EL (cell line): ENCODE results near the gene GLI3.

Source experiments
- DNase-seq: peaks from one replicate; pipeline ENCODE4 v3.0.0-alpha.2; 2016

Gene GLI3

DNA sequence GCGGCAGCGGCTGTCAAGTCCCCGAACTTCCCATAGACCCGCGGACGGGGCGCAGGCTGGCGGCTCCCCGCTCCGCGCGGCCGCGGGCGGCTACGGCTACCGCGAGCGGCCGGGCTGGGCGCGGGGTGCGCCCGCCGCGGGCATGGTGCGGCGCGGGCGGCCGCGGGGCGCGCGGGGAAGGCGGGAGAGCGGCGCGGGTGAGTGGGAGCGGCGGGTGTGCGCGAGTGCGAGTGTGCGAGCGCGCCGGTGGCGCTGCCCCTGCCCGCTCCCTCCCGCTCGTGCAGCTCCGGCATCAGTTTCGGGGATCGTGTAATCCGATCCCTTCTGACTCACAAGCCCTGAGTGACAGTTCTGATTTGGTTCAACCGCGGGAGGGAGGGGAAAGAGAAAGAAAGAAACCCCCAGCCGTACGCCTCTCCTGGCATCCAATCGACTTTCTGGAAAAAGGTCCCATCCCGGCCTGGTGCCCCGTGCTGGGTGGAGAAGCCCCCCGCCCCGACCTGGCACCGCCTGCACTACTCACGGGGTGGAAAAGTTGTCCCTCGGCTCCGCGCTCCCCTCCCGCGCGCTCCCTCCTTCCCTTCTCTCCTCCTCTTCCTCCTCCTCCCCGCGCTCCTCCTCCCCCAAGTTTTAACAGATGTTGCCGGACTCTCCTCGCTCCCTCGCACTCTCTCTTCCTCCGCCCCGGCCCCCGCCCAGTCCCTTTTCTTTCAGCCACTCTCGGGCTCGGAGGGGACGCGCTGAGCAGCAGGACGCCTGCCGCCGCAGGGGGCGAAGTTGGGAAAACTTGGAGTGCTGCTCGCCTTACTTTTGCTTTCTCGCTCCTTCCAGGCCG lies at the start of gene GLI3:
Gene GLI3, minus strand, starts transcription at position 234 of the 835 bp plus-strand sequence. CDS start 13,956 bp downstream, outside the sequence.
- peak; percentile 95 for DNase-seq

- no peak for DNase-seq
Measured at GRCh38 chr7:42285383-42285824, 48.4 kb upstream of the GLI3 start.

- DNase-seq = no peak
Measured at GRCh38 chr7:42283553-42283952, 46.5 kb upstream of the GLI3 start.

GRCh38 chr7:42278344-42278743 lies 41.3 kb upstream of the GLI3 start:
- no peak for DNase-seq

DNA sequence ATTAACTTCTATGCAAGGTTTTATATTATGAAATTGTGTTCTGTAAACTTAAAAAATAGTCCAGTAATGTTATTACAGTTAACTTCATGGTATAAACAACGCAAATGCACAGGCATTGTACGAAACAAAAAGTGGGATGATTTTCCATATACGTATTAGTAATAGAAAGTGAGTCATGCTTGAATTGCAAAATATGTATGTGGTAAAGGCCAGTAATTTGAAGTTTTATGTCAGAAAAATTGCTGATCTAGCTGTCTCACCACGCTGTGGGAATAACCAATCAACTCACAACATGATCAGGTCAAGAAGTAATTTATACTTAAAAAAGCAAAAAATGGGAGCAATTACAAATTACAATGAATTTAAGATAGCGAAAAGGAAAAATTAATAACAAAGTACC lies 37.0 kb upstream of the GLI3 start:
- DNase-seq = peak; percentile 50

DNA sequence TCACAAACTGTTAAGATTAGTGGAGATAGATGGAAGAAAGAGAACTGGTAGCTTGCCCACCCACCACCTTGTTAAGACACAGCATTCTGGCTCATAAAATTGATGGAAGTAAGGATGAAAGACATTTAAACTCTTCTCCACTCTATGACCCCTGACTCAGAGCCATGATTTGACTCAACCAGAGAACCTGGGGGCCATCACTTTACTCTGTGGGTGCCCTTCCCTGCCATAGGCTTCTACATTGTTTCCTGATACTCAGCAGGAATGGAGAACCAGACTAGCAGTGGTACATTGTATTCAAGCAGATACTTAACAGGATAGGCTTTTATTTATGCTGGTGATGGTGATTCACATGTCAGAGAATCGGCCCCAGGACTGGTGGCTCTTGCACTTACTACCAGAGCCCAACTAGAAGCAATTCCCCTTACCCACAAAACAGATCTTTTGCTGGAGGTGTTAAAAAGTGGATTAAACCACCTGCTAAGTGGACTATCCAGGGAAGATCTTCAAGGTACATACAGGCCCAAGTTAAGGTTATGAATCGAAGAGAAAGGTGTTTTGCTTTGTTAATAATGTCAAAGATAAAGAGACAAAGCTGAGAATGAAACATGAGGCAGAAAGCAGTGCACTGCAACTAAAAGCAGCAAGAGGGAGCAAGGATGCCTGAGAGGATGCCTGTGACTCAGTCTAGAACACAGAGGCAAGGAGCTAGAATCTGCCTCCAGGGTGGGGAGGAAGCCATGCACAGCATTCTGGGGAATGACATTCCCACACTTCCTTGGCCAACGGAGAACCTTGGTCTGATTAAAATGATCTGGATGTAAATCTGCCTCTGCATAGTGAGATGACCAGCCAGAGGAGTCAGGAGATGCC lies 36.0 kb upstream of the GLI3 start:
- peak; percentile 79 for DNase-seq

GRCh38 chr7:42269161-42269560 lies 32.2 kb upstream of the GLI3 start:
- no peak for DNase-seq

DNA sequence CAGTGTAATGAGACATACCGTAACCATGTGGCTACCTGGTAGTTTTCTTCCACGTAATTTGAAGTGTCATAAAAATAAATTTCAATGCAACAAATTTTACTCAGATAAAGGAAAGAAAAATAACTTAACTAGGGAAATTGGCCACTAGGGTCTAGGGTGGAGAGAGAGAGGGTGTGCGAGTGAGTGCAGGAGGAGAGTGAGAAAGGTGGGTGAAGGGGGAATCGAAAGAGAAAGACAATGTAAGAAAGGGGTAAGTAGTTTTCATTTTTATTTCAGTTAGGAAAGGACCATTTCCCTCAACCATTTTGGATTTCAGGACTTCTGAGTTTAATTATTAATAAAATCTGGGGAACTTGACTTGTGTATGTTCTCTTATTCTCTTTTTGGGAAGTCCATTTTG lies 27.7 kb upstream of the GLI3 start:
- DNase-seq = no peak

- no peak for DNase-seq
Measured at GRCh38 chr7:42263971-42264370, 27.0 kb upstream of the GLI3 start.

- DNase-seq = peak; percentile 88
Measured at GRCh38 chr7:42262964-42263363, 26.0 kb upstream of the GLI3 start.

GRCh38 chr7:42254217-42254616 lies 17.2 kb upstream of the GLI3 start:
- peak; percentile 63 for DNase-seq

- peak; percentile 64 for DNase-seq
Measured at GRCh38 chr7:42253316-42253715, 16.3 kb upstream of the GLI3 start.

- no peak for DNase-seq
Measured at GRCh38 chr7:42250411-42250810, 13.4 kb upstream of the GLI3 start.

DNA sequence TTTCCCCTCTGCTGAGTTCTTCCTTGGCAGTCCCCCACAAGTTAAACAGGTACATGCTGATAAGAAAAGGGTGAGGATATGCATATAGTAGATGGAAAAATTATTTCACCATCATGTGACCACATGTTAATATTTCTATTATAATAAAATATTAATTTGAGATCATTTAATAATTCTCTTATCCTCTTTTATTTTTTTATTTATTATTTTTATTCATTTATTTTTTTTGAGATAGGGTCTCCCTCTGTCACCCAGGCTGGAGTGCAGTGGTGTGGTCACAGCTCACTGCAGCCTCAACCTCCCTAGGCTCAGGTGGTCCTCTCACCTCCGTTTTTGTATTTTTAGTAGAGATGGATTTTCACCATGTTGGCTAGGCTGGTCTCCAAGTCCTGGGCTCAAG lies 11.6 kb upstream of the GLI3 start:
- no peak for DNase-seq

DNA sequence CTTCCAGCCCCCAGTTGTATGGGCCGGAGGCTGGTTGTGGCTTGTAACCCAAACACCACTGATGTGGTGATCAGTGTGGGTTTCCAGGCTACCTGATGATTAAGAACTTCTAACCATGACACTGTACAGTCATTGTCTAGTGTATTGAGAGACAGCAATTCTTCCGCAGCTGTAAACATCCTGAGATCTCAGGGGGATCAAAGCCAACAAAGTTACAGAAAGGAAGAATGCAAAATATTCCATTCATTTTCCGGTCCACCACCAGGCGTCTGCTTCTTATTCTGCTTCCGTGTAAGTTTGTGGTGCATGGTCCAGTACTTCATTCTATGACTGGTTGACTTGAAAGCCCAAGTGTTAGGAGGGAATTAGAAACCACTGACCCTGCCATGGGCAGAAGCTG lies 10.3 kb upstream of the GLI3 start:
- DNase-seq = peak; percentile 84

DNA sequence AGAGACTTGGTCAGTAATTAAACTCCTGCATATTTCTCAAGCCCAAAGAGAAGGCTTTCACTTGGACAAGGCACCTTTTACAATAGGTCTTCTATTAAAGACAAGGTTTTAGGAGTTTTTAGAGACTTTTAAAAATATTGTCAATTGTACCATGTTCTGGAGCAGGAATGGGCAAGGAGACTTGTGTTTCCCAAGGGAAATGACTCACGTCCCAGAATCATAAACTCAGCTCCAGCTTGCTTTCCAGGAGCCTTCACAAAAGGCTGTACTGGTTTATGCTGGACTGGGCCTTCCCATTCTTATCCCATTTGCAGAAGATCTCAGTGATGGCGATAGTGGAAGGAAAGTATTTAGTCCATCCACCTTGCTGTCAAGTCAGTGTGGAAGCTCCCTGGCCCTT lies 7.8 kb upstream of the GLI3 start:
- peak; percentile 73 for DNase-seq

- no peak for DNase-seq
Measured at GRCh38 chr7:42242381-42242780, 5.4 kb upstream of the GLI3 start.

- DNase-seq = no peak
Measured at GRCh38 chr7:42241424-42241823, 4.4 kb upstream of the GLI3 start.

- no peak for DNase-seq
Measured at GRCh38 chr7:42240416-42240815, 3.4 kb upstream of the GLI3 start.

GRCh38 chr7:42238709-42239366 lies 1.8 kb upstream of the GLI3 start:
- peak; percentile 84 for DNase-seq

DNA sequence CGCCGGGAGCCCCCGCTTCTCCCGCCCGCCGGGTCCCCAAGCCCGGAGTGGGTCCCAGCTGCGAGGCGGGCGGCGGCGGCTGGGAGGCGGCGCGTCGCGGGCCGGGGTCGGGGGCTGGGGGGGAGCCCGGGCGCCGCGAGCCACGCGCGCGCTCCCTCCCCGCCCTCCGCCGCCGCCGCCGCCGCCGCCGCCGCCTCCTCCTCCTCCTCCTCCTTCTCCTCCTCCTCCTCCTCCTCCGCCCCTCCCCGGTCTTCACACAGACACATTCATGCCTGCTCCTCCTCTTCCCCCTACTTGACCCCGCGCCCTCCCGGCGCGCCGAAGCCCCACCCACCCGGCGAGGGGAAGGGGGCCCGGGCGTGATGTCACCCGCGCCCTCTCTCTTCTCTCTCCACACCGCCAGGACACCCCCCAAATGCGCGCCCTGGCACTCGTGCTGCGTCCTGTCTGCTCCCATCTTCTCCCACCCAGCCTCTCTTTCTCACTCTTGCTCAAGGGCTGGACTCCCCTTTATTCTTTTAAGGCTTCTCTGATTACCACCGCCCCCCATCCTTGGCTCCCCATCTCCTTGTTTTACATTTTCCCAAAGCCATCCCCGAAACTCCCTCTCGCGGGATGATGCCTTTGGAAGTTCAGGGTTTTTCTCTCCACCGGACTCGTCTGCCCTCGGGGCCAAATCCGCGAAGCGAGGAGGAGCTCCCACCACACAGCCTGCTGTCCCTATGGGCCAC lies 967 bp upstream of the GLI3 start:
- DNase-seq = peak; percentile 71

DNA sequence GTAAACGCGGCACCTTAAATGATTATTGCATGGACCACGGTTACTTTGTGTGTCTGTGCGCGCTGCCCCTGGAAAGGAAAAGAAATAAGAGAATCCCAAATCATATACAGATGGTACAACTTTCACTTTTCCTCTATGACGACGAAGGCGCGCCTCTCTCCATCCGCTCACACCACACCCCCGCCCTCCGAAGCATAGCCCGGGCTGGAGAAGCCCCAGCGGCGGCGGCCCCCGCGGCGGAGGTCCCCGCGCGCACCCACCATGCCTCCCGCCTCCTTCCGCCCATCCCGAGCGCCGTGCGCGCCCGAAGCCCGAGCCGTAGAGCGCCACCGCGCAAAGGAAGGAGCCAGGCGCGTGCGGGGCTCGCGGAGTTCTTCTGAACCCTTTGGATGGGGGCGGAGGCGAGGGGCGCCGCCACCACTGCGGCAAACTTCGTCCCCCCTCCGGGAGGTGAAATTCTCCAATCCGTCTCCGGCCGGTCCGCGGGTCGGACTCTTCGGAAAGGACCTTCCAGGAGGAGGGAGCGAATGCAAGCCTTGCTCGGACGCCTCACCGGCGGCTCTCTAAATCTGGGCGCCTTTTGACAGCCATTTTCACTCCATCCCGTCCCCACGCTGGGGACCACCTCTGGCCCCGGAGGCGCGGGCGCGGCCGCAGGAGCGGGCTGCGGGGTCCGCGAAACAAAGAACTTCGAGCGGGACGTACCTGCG lies 588 bp downstream of the GLI3 start:
- peak; percentile 75 for DNase-seq
